ENCODE results near the gene STAT4.

DNA sequence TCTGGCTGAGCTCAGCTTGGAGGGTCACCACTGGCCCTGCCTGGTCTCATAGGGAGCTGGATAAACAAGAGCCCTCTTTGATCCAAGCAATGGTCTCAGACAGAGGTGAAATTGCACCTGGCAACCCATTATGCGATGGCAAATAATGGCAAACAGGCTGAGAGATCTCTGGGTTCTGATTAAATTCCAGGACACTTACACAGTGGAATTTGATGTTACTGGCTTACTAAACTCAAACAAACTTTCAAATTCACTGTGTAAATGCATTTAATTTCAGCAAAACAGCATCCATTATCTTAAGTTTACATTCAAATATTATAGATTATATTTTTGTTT is 19.5 kb upstream of the STAT4 start:
- TF ChIP-seq, protein P1, sequence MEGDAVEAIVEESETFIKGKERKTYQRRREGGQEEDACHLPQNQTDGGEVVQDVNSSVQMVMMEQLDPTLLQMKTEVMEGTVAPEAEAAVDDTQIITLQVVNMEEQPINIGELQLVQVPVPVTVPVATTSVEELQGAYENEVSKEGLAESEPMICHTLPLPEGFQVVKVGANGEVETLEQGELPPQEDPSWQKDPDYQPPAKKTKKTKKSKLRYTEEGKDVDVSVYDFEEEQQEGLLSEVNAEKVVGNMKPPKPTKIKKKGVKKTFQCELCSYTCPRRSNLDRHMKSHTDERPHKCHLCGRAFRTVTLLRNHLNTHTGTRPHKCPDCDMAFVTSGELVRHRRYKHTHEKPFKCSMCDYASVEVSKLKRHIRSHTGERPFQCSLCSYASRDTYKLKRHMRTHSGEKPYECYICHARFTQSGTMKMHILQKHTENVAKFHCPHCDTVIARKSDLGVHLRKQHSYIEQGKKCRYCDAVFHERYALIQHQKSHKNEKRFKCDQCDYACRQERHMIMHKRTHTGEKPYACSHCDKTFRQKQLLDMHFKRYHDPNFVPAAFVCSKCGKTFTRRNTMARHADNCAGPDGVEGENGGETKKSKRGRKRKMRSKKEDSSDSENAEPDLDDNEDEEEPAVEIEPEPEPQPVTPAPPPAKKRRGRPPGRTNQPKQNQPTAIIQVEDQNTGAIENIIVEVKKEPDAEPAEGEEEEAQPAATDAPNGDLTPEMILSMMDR (conservative IDR thresholded peaks at IDR 0.05 in 1 of 2, IDR thresholded peaks at IDR 0.05 in 1 of 2; ENCODE audit: extremely low read depth in 1 of 2, insufficient read depth in 1 of 2, low read depth in 1 of 2, low read length in 2 of 2), result no peak
- no peak for TF ChIP-seq EZH2 (IDR thresholded peaks at IDR 0.05; ENCODE audit: borderline replicate concordance, low read length)

Measured in mammary epithelial cell (primary cell).